HFFc6 (cell line): Measurements from ENCODE around the gene MAGEC3. TPM values are rescaled to one million over a fixed set of nuclear protein-coding genes. Genes with fewer than 3 reads are reported as not detected.

Experiments used
- DNase-seq: peaks from one replicate; pipeline ENCODE4 v3.0.0-alpha.2; 2018
- H3K27ac Mint-ChIP-seq: 2 replicates; pipeline ENCODE4 v1.8.0; 2020; ENCODE audit warnings: mild to moderate bottlenecking, mixed read lengths
- H3K27me3 Mint-ChIP-seq: 2 replicates; pipeline ENCODE4 v1.8.0; 2021; ENCODE audit warnings: mild to moderate bottlenecking, moderate library complexity, mixed read lengths; ENCODE audit not compliant: insufficient read depth
- H3K36me3 Mint-ChIP-seq: 2 replicates; pipeline ENCODE4 v1.8.0; 2021; ENCODE audit warnings: low read depth, mixed read lengths
- H3K4me1 Mint-ChIP-seq: 2 replicates; pipeline ENCODE4 v1.8.0; 2020; ENCODE audit warnings: low read depth, mixed read lengths
- H3K4me3 Mint-ChIP-seq: 2 replicates; pipeline ENCODE4 v1.8.0; 2020; ENCODE audit warnings: mild to moderate bottlenecking, moderate library complexity, mixed read lengths
- H3K9me3 Mint-ChIP-seq: 2 replicates; pipeline ENCODE4 v1.8.0; 2020; ENCODE audit warnings: mild to moderate bottlenecking, mixed read lengths
- CTCF ChIP-seq: fragments of 200-600 bp; sonication (generic); IDR thresholded peaks from 2 replicates; pipeline ENCODE4 v1.5.0; 2021; ENCODE audit warnings: antibody characterized with exemption, mild to moderate bottlenecking
- total RNA-seq, 6 experiments: library from RNA; stranded (reverse); fragmentation: NEBNext Ultra II Directional; extraction: Animal tissue kit (Norgen Biotek cat#: 25700); gene quantifications; 2 replicates in 1 of 6; 3 replicates in 5 of 6; pipeline ENCODE4 v1.2.3, GENCODE V29; 2021

Gene MAGEC3
- total RNA-seq, 6 experiments from 2014 or later = 0.24 TPM; not detected in 5

GRCh38 chrX:141924293-141924692 is 86.2 kb downstream of the MAGEC3 start:
- Mint-ChIP-seq H3K27ac (no peak overlapping the region), H3K36me3 (no peaks in the 10 kb centered on the region), H3K9me3 (no peaks in the 10 kb centered on the region), H3K27me3 (no peaks in the 10 kb centered on the region; the same call in 1 of the 2 replicates), H3K4me1 (no peaks in the 10 kb centered on the region), H3K4me3 (no peak overlapping the region)
- DNase-seq = no peak
- TF ChIP-seq CTCF = no peak

GRCh38 chrX:141928432-141928831 is 90.3 kb downstream of the MAGEC3 start:
- Mint-ChIP-seq H3K4me3 (no peak overlapping the region), H3K27ac (no peak overlapping the region), H3K36me3 (no peaks in the 10 kb centered on the region), H3K4me1 (no peaks in the 10 kb centered on the region), H3K9me3 (no peaks in the 10 kb centered on the region), H3K27me3 (no peaks in the 10 kb centered on the region)
- TF ChIP-seq CTCF = no peak
- DNase-seq = no peak

GRCh38 chrX:141934059-141934641 is 96.0 kb downstream of the MAGEC3 start:
- Mint-ChIP-seq H3K4me1 (no peaks in the 10 kb centered on the region; the same call in 1 of the 2 replicates), H3K36me3 (no peaks in the 10 kb centered on the region), H3K27me3 (no peaks in the 10 kb centered on the region), H3K4me3 (no peak overlapping the region), H3K27ac (no peak overlapping the region), H3K9me3 (no peaks in the 10 kb centered on the region)
- no peak for DNase-seq
- no peak for TF ChIP-seq CTCF

GRCh38 chrX:141935645-141936044 is 97.5 kb downstream of the MAGEC3 start:
- Mint-ChIP-seq H3K4me1 (no peaks in the 10 kb centered on the region; the same call in 1 of the 2 replicates), H3K9me3 (no peaks in the 10 kb centered on the region), H3K27ac (no peak overlapping the region), H3K36me3 (no peaks in the 10 kb centered on the region), H3K27me3 (no peaks in the 10 kb centered on the region), H3K4me3 (no peak overlapping the region)
- TF ChIP-seq CTCF = no peak
- DNase-seq = no peak

- H3K36me3 Mint-ChIP-seq = no peaks in the 10 kb centered on the region
- H3K4me3 Mint-ChIP-seq = no peak overlapping the region
- no peaks in the 10 kb centered on the region for H3K9me3 Mint-ChIP-seq
- peak; percentile 3 for DNase-seq
- H3K27ac Mint-ChIP-seq = no peak overlapping the region
- H3K4me1 Mint-ChIP-seq = no peaks in the 10 kb centered on the region; the same call in 1 of the 2 replicates
- no peaks in the 10 kb centered on the region for H3K27me3 Mint-ChIP-seq
- TF ChIP-seq CTCF = peak; percentile 33; the same call in 1 of the 2 replicates
These were observed 98.0 kb downstream of the MAGEC3 start for GRCh38 chrX:141936080-141936479.

- no peak overlapping the region for H3K27ac Mint-ChIP-seq
- no peak for TF ChIP-seq CTCF
- H3K4me3 Mint-ChIP-seq = no peak overlapping the region
- H3K9me3 Mint-ChIP-seq = no peaks in the 10 kb centered on the region
- no peak for DNase-seq
- no peaks in the 10 kb centered on the region for H3K36me3 Mint-ChIP-seq
- no peaks in the 10 kb centered on the region for H3K27me3 Mint-ChIP-seq
- H3K4me1 Mint-ChIP-seq = no peaks in the 10 kb centered on the region; the same call in 1 of the 2 replicates
These were observed 103.1 kb downstream of the MAGEC3 start for GRCh38 chrX:141941234-141941633.
